ENCODE data around the gene SLC19A1. TPM values are rescaled to one million over a fixed set of nuclear protein-coding genes. Genes with fewer than 3 reads are reported as not detected.

SLC19A1 gene
- total RNA-seq, 6 experiments from 2014 or later: 4.5 to 24.5 (median 15.7) TPM

DNA sequence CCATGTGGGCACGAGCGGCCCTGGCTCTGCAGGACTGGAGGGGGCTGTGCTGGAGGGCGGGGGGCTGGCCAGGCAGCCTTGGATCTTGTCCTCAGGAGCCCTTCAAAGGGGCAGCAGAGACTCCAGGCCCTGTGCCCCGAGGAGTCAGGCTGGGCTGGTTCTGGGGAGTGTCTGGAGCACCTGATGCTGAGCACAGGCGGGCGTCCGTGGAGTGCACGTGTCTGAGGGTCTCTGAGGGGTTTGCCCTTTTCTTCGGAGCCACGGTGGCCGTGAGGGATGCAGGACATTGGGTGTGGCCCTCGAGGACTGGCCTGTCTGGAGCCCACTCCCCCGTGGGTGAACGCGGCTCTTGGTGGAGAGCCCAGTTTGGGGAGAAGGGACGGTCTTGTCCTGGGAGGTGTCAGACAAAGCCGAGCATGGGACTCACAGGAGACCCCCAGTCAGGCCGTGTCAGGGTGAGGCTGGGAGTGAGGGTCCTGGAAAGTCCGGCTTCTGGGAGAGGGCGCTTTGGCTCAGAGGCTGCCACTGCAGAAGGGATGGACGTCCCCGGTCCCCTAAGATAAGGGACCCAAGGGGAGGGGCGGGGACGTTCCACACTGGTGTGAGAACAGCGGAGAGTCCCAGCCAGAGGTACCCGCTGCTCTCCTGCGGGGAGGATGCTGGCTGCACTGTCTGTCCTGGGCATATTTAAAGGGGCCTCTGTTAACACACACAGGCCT, 76.5 kb downstream of the SLC19A1 start:
- intact Hi-C loops (cut with DNase I): no loop called here
- DNase-seq (peak in 2 of 3 donors; percentile 23 to 51), ATAC-seq (no peak)
- Histone ChIP-seq H3K27me3 (no peaks in the 10 kb centered on the region), H3K27ac (peak overlapping the region in 1 of 3 donors; percentile 29), H3K4me3 (no peak overlapping the region), H3K36me3 (peaks cover 0 to 23% (median 4%) of the 10 kb centered on the region in 4 donors), H3K4me1 (peaks cover 0 to 85% (median 45%) of the 10 kb centered on the region in 4 donors), H3K9me3 (no peaks in the 10 kb centered on the region)
- WGBS (ENCODE audit: insufficient coverage, low coverage, low lambda C conversion rate, missing lambda C conversion rate): 62% methylated on average over 5 of the region's 27 CpGs
- TF ChIP-seq, protein P1, sequence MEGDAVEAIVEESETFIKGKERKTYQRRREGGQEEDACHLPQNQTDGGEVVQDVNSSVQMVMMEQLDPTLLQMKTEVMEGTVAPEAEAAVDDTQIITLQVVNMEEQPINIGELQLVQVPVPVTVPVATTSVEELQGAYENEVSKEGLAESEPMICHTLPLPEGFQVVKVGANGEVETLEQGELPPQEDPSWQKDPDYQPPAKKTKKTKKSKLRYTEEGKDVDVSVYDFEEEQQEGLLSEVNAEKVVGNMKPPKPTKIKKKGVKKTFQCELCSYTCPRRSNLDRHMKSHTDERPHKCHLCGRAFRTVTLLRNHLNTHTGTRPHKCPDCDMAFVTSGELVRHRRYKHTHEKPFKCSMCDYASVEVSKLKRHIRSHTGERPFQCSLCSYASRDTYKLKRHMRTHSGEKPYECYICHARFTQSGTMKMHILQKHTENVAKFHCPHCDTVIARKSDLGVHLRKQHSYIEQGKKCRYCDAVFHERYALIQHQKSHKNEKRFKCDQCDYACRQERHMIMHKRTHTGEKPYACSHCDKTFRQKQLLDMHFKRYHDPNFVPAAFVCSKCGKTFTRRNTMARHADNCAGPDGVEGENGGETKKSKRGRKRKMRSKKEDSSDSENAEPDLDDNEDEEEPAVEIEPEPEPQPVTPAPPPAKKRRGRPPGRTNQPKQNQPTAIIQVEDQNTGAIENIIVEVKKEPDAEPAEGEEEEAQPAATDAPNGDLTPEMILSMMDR (IDR thresholded peaks at IDR 0.05): no peak
- TF ChIP-seq POLR2A (IDR thresholded peaks at IDR 0.05): no peak

DNA sequence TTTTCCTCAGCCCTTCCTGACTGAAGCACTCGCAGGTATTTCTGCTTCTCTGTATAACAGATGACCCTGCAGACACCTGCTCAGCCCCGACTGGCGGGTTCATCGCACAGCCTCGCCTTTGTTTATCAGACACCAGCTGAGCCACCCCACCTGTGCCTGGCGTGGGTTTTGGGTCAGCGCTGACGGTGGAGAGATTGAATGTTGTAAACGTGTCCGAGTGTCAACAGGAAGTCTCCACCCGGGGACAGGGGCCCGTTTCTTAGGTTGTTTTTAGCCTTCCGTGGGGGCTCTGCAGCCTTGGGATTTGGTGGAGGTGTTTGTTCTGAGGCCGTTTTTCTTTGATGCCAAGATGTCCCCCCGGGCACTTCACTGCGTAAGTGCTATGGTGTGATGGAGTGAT, 77.1 kb downstream of the SLC19A1 start:
- 21% methylated on average over 16 of the region's 16 CpGs for WGBS (ENCODE audit: insufficient coverage, low coverage, low lambda C conversion rate, missing lambda C conversion rate)
- no peak overlapping the region for H3K4me3 ChIP-seq
- no peaks in the 10 kb centered on the region for H3K9me3 ChIP-seq
- intact Hi-C loops (cut with DNase I): no loop called here
- no peak for TF ChIP-seq POLR2A (IDR thresholded peaks at IDR 0.05)
- TF ChIP-seq, protein P1 (IDR thresholded peaks at IDR 0.05): no peak
- ATAC-seq: peak in 1 of 4 donors; percentile 1
- peaks cover 0 to 85% (median 45%) of the 10 kb centered on the region in 4 donors for H3K4me1 ChIP-seq
- peak overlapping the region in 1 of 3 donors; percentile 29 for H3K27ac ChIP-seq
- no peaks in the 10 kb centered on the region for H3K27me3 ChIP-seq
- DNase-seq: peak in 2 of 3 donors; percentile 42 to 61
- H3K36me3 ChIP-seq: peaks cover 0 to 23% (median 4%) of the 10 kb centered on the region in 4 donors

DNA sequence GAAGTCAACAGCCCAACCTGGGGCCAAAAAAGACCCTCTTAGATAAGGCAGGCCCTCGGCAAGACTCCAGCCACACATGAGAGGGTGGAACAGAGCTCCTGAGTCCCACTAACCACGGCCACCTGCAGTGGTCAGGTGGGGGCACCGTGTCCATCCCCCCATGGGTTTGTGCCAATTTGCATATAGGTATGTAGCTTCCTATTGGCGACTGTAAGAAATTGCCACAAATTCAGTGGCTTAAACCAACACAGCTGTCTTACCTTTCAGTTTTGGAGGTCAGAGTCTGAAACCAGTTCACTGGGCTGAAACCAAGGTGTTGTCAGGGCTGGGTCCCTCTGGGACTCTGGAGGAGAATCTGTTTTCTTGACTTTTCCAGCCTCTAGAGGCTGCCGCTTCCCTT, 77.9 kb downstream of the SLC19A1 start:
- ATAC-seq (no peak), DNase-seq (peak in 2 of 3 donors; percentile 14 to 26)
- Histone ChIP-seq H3K9me3 (no peaks in the 10 kb centered on the region), H3K27me3 (no peaks in the 10 kb centered on the region), H3K4me3 (no peak overlapping the region), H3K36me3 (peaks cover 0 to 26% (median 4%) of the 10 kb centered on the region in 4 donors), H3K4me1 (peaks cover 0 to 87% (median 47%) of the 10 kb centered on the region in 4 donors), H3K27ac (no peak overlapping the region)
- WGBS (ENCODE audit: insufficient coverage, low coverage, low lambda C conversion rate, missing lambda C conversion rate): 86% methylated on average over 4 of the region's 5 CpGs
- TF ChIP-seq POLR2A (IDR thresholded peaks at IDR 0.05): no peak
- TF ChIP-seq, protein P1 (IDR thresholded peaks at IDR 0.05): no peak
- intact Hi-C loops (cut with DNase I): no loop called here

DNA sequence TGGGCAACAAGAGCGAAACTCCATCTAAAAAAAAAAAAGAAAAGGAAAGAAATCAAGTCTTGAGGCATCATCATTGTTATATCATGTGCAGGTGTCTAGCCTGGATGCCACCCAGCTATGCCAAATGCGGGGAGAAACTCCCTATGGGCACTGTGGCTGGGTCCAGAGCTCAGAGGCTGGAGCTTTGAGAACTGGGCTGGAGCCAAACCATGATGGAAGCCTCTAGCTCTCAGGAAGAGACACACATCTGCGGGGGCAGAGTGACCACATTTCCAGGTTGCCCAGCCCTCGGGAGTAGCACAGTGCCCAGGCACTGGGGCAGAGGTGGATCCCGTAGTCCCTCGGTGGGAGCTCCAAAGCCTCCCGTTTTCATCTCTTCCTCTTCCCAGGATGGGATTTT, 78.4 kb downstream of the SLC19A1 start:
- peaks cover 0 to 25% (median 2%) of the 10 kb centered on the region in 4 donors for H3K36me3 ChIP-seq
- intact Hi-C loops (cut with DNase I): no loop called here
- ATAC-seq (no peak), DNase-seq (peak in 2 of 3 donors; percentile 13 to 45)
- no peaks in the 10 kb centered on the region for H3K27me3 ChIP-seq
- 80% methylated on average over 1 of the region's 7 CpGs for WGBS (ENCODE audit: insufficient coverage, low coverage, low lambda C conversion rate, missing lambda C conversion rate)
- H3K4me3 ChIP-seq: no peak overlapping the region
- TF ChIP-seq POLR2A (IDR thresholded peaks at IDR 0.05): no peak
- TF ChIP-seq, protein P1 (IDR thresholded peaks at IDR 0.05): no peak
- H3K27ac ChIP-seq: no peak overlapping the region
- peaks cover 0 to 87% (median 45%) of the 10 kb centered on the region in 4 donors for H3K4me1 ChIP-seq
- H3K9me3 ChIP-seq: no peaks in the 10 kb centered on the region

Measured in right lobe of liver (tissue), 6 donors.